Activated naive CD4-positive, alpha-beta T cell treated with anti-CD3 and anti-CD28 coated beads, Interleukin-2, amount 50 U/mL, for 72 hours (primary cell): ENCODE measurements around the gene USP12. TPM values are rescaled to one million over a fixed set of nuclear protein-coding genes. Genes with fewer than 3 reads are reported as not detected.

Experiments used
- ATAC-seq, 2 donors: fragments of 150-1000 bp; cut with Tn5 transposase; 2 replicates each; pipeline ENCODE4 v1.10.0; 2021; ENCODE audit warnings: mild to moderate bottlenecking in 2 of 2, moderate library complexity in 2 of 2
- DNase-seq, 2 donors: peaks; one replicate each; pipeline ENCODE4 v3.0.0; 2021 to 2022; ENCODE audit warnings: low spot score in 2 of 2
- H3K27ac Mint-ChIP-seq, 2 donors: one replicate each; pipeline ENCODE4 v1.8.0; 2022; ENCODE audit warnings: mild to moderate bottlenecking in 2 of 2, mixed read lengths in 2 of 2
- H3K36me3 Mint-ChIP-seq, 2 donors: one replicate each; pipeline ENCODE4 v1.8.0; 2022; ENCODE audit warnings: mixed read lengths in 2 of 2
- H3K9me3 Mint-ChIP-seq, 2 donors: one replicate each; pipeline ENCODE4 v1.8.0; 2022; ENCODE audit warnings: mixed read lengths in 2 of 2
- total RNA-seq, 2 donors: library from RNA; stranded (reverse); gene quantifications; one replicate each; pipeline ENCODE4 v1.2.3, GENCODE V29; 2022

The USP12 gene
- total RNA-seq, 2 donors from 2014 or later, result 34.8 to 35.6 TPM

DNA sequence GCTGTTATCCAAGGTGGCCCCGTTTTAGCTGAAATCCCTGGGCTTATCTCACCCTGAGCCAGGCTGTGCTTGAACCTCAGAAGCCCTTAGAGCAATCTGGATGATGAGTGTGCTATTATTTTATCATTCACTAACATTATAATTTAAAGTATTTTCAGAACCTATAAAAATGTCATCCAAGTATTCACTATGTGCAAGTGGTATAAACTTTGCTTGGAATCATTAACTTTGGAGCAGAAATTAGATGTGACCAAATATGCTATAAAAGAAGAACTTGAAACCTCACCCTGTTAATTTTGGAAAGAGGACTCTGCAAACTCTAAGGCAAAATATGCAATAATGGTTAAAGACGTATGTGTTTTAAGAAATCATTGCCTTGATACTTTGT, 147.5 kb downstream of the USP12 start:
- ATAC-seq (no peak), DNase-seq (no peak)
- Mint-ChIP-seq H3K36me3 (no peaks in the 10 kb centered on the region), H3K9me3 (no peaks in the 10 kb centered on the region), H3K27ac (no peak overlapping the region)

DNA sequence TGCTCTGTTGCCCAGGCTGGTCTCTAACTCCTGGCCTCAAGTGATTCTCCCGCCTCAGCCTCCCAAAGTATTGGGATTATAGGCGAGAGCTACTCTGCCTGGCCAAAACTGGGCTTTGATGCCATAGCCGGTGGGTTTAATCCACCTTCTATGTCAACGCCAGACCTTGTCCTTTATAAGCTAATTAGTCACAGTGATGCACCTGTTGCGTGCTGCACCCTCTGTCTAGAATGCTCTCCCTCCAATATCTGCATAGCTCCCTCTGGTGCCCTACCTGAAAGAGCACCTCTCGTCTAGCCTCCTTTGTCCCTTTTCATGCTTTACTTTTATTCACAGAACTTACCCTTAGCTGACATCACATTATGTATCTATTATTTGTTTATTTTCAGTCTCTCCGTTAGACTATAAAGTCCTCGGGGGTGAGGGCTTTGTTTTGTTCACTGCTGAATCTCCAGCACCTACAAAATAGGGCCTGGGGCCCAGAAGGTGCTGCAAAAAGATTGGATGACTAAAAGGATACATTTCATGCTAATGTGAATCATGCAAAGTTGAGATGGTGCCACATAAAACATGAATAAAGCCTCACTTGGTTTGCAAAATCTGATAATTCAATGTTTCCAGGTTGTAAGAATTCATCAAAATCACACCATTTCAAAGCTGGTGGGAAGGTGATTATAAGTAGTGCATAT, 148.1 kb downstream of the USP12 start:
- peak overlapping the region in 1 of 2 donors; percentile 90 for H3K27ac Mint-ChIP-seq
- H3K9me3 Mint-ChIP-seq, result no peaks in the 10 kb centered on the region

DNA sequence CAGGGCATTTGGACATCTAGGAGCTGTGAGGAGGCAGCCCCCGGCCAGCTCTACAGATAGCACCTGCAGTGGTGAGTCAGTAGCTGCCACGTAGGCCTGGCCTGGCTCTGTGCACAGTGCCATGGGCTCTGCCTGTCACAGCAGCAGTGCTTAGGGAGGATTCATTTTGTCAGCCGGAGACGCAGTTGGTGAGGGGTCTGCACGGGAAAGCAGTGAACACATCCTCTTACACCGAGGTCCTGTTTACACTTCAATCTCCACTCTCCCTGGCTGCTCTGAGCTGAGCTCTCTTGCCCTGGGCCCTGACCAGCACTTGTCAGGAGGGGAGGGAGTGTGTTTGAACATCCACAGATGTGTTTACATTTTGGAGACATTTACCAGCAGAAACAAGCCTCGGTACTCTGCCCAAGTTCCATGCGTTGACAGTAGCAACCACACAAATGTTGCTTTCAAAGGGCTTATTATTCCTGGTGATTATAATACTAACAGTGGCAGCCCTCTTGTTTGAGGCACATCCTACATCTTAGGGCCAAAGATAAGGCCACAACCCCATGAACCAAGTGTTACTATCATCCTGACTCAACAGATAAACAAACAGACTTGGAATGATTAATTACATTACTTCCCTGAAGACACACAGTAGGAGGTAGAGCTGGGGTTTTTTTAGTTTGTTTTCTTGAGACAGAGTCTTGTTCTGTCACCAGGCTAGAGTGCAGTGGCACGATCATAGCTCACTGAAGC, 148.9 kb downstream of the USP12 start:
- Mint-ChIP-seq H3K27ac (peak overlapping the region in 1 of 2 donors; percentile 15), H3K36me3 (no peaks in the 10 kb centered on the region), H3K9me3 (no peaks in the 10 kb centered on the region)
- ATAC-seq (peak; percentile 47 to 98), DNase-seq (peak in 1 of 2 donors; percentile 28)

More for the DNA sequence above, 148.1 kb downstream of the USP12 start:
- no peak for DNase-seq
- no peaks in the 10 kb centered on the region for H3K36me3 Mint-ChIP-seq
- ATAC-seq, result peak in 1 of 2 donors; percentile 3

DNA sequence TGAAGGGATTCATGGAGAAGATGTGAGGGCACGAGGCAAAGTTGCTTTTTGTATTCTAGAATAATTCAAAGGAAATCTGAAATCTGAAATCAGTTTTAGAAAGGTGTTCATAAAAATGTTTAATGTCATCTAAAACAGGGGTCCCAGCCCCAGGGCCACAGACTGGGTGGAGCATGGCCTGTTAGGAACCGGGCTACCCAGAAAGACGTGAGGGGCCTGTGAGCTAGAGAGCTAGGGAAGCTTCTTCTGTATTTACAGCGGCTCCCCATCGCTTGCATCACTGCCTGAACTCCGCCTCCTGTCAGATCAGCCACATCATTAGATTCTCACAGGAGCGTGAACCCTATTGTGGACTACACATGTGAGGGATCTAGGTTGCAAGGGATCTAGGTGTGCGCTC, 151.2 kb downstream of the USP12 start:
- H3K27ac Mint-ChIP-seq, result no peak overlapping the region
- ATAC-seq (no peak), DNase-seq (no peak)
- H3K36me3 Mint-ChIP-seq, result no peaks in the 10 kb centered on the region
- no peaks in the 10 kb centered on the region for H3K9me3 Mint-ChIP-seq

DNA sequence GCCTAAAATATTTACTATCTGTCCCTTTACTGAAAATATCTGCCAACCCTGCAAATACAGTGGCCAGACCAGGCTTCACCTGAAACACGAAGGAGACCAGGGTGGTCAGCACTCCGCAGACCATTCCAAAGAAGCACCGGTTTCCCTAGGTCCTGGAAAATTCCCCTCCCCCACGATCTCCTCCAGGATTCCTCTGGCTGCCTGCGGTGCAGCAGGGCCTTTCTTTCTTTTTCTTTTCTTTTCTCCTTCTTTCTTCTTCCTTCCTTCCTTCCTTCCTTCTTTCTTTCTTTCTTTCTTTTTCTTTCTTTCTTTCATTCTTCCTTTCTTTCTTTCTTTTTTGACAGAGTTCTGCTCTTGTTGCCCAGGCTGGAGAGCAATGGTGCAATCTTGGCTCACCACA, 152.7 kb downstream of the USP12 start:
- no peaks in the 10 kb centered on the region for H3K36me3 Mint-ChIP-seq

DNA sequence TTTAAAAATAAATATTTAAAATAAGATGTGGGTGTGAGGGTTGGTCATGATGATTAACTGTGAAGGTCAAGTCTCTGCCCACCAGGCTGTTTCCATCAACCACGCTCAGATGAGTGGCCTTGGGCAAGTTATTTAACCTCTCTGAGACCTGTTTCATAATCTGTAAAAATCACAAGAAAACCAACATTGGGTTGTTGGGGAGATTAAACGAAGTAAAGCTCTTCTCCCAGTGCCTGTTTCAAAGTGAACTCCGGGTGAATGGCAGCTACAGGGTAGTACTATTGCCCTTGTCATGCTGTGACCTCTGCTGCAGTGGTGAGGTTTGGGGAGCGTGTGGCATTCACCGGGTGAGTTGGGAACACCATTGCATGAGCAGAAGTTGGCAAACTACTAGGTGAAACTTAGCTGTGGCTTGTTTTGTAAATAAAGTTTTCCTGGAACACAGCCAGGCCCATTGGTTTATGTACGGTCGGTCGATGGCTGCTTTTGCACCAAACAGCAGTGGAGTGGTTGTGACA, 153.2 kb downstream of the USP12 start:
- ATAC-seq (no peak), DNase-seq (no peak)
- Mint-ChIP-seq H3K36me3 (no peaks in the 10 kb centered on the region), H3K9me3 (no peaks in the 10 kb centered on the region), H3K27ac (no peak overlapping the region)

More for the DNA sequence above, 152.7 kb downstream of the USP12 start:
- Mint-ChIP-seq H3K27ac (no peak overlapping the region), H3K9me3 (no peaks in the 10 kb centered on the region)
- ATAC-seq, result no peak
- DNase-seq, result no peak

DNA sequence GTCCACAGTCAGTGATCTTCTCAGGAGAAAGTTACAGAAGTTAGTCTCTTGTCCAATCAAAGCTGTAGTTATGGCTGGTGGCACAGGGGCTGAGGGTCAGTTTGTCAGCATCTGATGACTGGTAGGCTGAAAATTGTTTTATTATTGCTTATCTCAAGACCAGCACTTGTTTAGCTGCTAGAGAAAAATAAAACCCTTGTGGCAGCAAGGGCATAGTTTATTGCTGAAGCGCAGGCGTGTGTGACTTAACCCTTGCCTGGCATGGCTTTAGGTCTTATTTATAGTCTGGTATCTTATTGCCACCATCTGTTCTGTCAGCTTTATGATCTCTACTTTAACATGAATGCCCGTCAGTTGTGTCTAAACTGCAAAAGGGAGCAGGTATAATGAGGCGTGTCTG, 154.7 kb downstream of the USP12 start:
- DNase-seq (no peak), ATAC-seq (no peak)
- Mint-ChIP-seq H3K27ac (no peak overlapping the region), H3K36me3 (no peaks in the 10 kb centered on the region), H3K9me3 (no peaks in the 10 kb centered on the region)

Other genes with a start within 250 kb of the USP12 start
- gene RPL21, start 79.7 kb upstream of the USP12 start, total RNA-seq, result 1,000 to 10,000 TPM; 1,438 to 1,746 TPM
- 1 to 10 TPM; 1.8 to 3.4 TPM for gene RASL11A, start 99.0 kb upstream of the USP12 start, total RNA-seq